Suprapubic skin (tissue), 3 donors: ENCODE data around the gene EXOC2.

Experiments used
- POLR2AphosphoS5 ChIP-seq, 3 donors: sonication (generic); formaldehyde crosslinking; IDR thresholded peaks; one replicate each; pipeline ENCODE4 v1.6.1; 2017; ENCODE audit warnings: antibody characterized with exemption in 3 of 3
- TF ChIP-seq, protein P1 (sequence below), 2 donors: fragments of 200-600 bp in 1 of 2; fragments of 450-650 bp in 1 of 2; sonication (generic) in 1 of 2; IDR thresholded peaks; one replicate each; pipeline ENCODE4 v1.5.1; 2016 to 2019; ENCODE audit warnings: antibody characterized with exemption in 2 of 2, mild to moderate bottlenecking in 1 of 2, moderate library complexity in 1 of 2

- TF ChIP-seq POLR2AphosphoS5 (IDR thresholded peaks at IDR 0.05) = no peak
- TF ChIP-seq, protein P1, sequence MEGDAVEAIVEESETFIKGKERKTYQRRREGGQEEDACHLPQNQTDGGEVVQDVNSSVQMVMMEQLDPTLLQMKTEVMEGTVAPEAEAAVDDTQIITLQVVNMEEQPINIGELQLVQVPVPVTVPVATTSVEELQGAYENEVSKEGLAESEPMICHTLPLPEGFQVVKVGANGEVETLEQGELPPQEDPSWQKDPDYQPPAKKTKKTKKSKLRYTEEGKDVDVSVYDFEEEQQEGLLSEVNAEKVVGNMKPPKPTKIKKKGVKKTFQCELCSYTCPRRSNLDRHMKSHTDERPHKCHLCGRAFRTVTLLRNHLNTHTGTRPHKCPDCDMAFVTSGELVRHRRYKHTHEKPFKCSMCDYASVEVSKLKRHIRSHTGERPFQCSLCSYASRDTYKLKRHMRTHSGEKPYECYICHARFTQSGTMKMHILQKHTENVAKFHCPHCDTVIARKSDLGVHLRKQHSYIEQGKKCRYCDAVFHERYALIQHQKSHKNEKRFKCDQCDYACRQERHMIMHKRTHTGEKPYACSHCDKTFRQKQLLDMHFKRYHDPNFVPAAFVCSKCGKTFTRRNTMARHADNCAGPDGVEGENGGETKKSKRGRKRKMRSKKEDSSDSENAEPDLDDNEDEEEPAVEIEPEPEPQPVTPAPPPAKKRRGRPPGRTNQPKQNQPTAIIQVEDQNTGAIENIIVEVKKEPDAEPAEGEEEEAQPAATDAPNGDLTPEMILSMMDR (IDR thresholded peaks at IDR 0.05) = no peak
Measured at GRCh38 chr6:563863-564262, 129.1 kb downstream of the EXOC2 start.
